NCI-H1092 treated with DMSO at 0.1 percent for 48 hours (cell line): ENCODE measurements around the gene MSH5.

Experiments
- DNase-seq: peaks from one replicate; lab custom pipeline; 2025; lab: John Stamatoyannopoulos, UW

The MSH5 gene

GRCh38 chr6:31729979-31730630 is 9.7 kb upstream of the MSH5 start:
- DNase-seq = peak; percentile 16

GRCh38 chr6:31730631-31731086 is 9.1 kb upstream of the MSH5 start:
- DNase-seq = no peak

GRCh38 chr6:31732029-31732428 is 7.8 kb upstream of the MSH5 start:
- no peak for DNase-seq

GRCh38 chr6:31733734-31734133 is 6.1 kb upstream of the MSH5 start:
- DNase-seq = no peak

GRCh38 chr6:31734247-31734820 is 5.5 kb upstream of the MSH5 start:
- DNase-seq = no peak

- DNase-seq = peak; percentile 13
Observed at GRCh38 chr6:31734821-31735406, 4.9 kb upstream of the MSH5 start.

GRCh38 chr6:31736021-31736767 is 3.6 kb upstream of the MSH5 start, which contains the start of gene CLIC1:
Gene CLIC1 (minus strand): TSS chr6:31736530. CDS start chr6:31736300, 230 bp downstream.
- DNase-seq = peak; percentile 52

GRCh38 chr6:31736768-31737314 is 3.0 kb upstream of the MSH5 start:
- DNase-seq = no peak

GRCh38 chr6:31737315-31737990 is 2.4 kb upstream of the MSH5 start:
- peak; percentile 62 for DNase-seq

GRCh38 chr6:31737991-31738979 is 1.5 kb upstream of the MSH5 start:
- DNase-seq = peak; percentile 90

- DNase-seq = no peak
Observed at GRCh38 chr6:31740397-31741223, 805 bp downstream of the MSH5 start.

GRCh38 chr6:31741815-31742214 is 2.0 kb downstream of the MSH5 start:
- DNase-seq = no peak

- no peak for DNase-seq
Observed at GRCh38 chr6:31742894-31743293, 3.1 kb downstream of the MSH5 start.

GRCh38 chr6:31744422-31744821 is 4.6 kb downstream of the MSH5 start:
- no peak for DNase-seq

GRCh38 chr6:31749301-31750036 is 9.7 kb downstream of the MSH5 start:
- no peak for DNase-seq

- no peak for DNase-seq
Observed at GRCh38 chr6:31750411-31751022, 10.7 kb downstream of the MSH5 start.

GRCh38 chr6:31752739-31753319 is 13.0 kb downstream of the MSH5 start:
- no peak for DNase-seq

GRCh38 chr6:31758281-31758680 is 18.5 kb downstream of the MSH5 start:
- DNase-seq = no peak
